ENCODE data around the gene STPG4. TPM values are rescaled to one million over a fixed set of nuclear protein-coding genes. Genes with fewer than 3 reads are reported as not detected.

Gene STPG4
- total RNA-seq, 1 experiment from 2014 or later: 0.13 TPM

DNA sequence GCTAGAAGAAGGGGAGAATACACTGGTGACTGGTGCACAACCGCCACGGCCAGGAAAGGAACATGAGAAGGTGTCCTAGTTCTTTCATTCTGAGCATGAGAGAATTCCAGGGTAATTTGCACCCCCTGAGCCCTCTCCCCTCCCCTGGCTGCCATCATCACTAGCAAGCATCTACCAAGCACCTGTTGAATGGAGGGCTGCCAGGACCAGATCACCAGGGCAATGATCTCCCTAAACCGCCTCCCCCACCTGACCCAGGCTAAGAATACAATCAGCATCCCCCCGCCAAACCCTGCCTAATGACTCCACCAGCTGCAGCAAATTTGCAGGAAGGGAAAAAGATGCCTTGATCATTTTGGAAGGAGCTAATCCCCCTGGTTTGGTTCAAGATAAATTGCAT lies 100.2 kb downstream of the STPG4 start:
- no CpG with 5 or more reads among the region's 4 CpGs for WGBS (ENCODE audit: extremely low coverage, insufficient read length, low lambda C conversion rate)
- no peaks in the 10 kb centered on the region for H3K79me2 ChIP-seq (ENCODE audit: insufficient read depth, low read length)
- no peak overlapping the region for H2BK120ac ChIP-seq (ENCODE audit: low read depth, low read length, poor library complexity, severe bottlenecking)
- H3K56ac ChIP-seq (ENCODE audit: insufficient read length, low read depth, low read length): no peak overlapping the region
- Mint-ChIP-seq H3K4me3 (no peak overlapping the region), H3K9me3 (no peaks in the 10 kb centered on the region), H3K4me1 (peaks cover 26 to 30% of the 10 kb centered on the region in 2 experiments), H3K27me3 (ENCODE audit: low read depth) (no peaks in the 10 kb centered on the region), H3K27ac (peak overlapping the region in 1 of 3 experiments; percentile 59; a peak in 1 of 7 replicates), H3K36me3 (ENCODE audit: insufficient read depth in 1 of 3, low read depth in 3 of 3) (peaks cover 0 to 10% (median 0%) of the 10 kb centered on the region in 3 experiments; a peak in 2 of 7 replicates)
- no peak overlapping the region for H2BK20ac ChIP-seq (ENCODE audit: low read depth, low read length, poor library complexity, severe bottlenecking)
- no peak overlapping the region for H2AK5ac ChIP-seq (ENCODE audit: insufficient read length, low read length)
- no peak overlapping the region for H2BK12ac ChIP-seq (ENCODE audit: insufficient read length, low read depth, low read length)
- H4K5ac ChIP-seq (ENCODE audit: insufficient read length, low read depth, low read length): no peak overlapping the region
- TF ChIP-seq, protein P1, sequence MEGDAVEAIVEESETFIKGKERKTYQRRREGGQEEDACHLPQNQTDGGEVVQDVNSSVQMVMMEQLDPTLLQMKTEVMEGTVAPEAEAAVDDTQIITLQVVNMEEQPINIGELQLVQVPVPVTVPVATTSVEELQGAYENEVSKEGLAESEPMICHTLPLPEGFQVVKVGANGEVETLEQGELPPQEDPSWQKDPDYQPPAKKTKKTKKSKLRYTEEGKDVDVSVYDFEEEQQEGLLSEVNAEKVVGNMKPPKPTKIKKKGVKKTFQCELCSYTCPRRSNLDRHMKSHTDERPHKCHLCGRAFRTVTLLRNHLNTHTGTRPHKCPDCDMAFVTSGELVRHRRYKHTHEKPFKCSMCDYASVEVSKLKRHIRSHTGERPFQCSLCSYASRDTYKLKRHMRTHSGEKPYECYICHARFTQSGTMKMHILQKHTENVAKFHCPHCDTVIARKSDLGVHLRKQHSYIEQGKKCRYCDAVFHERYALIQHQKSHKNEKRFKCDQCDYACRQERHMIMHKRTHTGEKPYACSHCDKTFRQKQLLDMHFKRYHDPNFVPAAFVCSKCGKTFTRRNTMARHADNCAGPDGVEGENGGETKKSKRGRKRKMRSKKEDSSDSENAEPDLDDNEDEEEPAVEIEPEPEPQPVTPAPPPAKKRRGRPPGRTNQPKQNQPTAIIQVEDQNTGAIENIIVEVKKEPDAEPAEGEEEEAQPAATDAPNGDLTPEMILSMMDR (conservative IDR thresholded peaks at IDR 0.05): no peak
- H3K4ac ChIP-seq (ENCODE audit: low read depth, low read length): no peak overlapping the region
- no peaks in the 10 kb centered on the region for H4K20me1 ChIP-seq (ENCODE audit: control insufficient read depth, insufficient read depth, insufficient read length)
- no peak overlapping the region for H3K23ac ChIP-seq (ENCODE audit: insufficient read length, low read depth, low read length)
- no peak overlapping the region for H3K14ac ChIP-seq (ENCODE audit: insufficient read depth, low read length)
- H3K27ac ChIP-seq (ENCODE audit: insufficient read length, low read depth, low read length): no peak overlapping the region
- no peak overlapping the region for H3K4me2 ChIP-seq (ENCODE audit: insufficient read depth, insufficient read length, low read length)
- H2BK5ac ChIP-seq (ENCODE audit: insufficient read length, low read length): no peak overlapping the region
- no peaks in the 10 kb centered on the region for H3K23me2 ChIP-seq (ENCODE audit: insufficient read length, low read depth, low read length, poor library complexity, severe bottlenecking)
- H3K9me3 ChIP-seq (ENCODE audit: control insufficient read depth, low read depth, low read length): no peaks in the 10 kb centered on the region
- no peak overlapping the region for H3K9ac ChIP-seq (ENCODE audit: extremely low read depth, insufficient read length, low read length)
- H2AFZ ChIP-seq (ENCODE audit: low read length): no peak overlapping the region
- no peak overlapping the region for H4K8ac ChIP-seq (replicated peaks; ENCODE audit: insufficient read length, low read depth, low read length)
- no peak for DNase-seq
- no peak overlapping the region for H2BK15ac ChIP-seq (ENCODE audit: low read depth, low read length)
- H3K79me1 ChIP-seq (ENCODE audit: insufficient read depth, low read depth, low read length, poor library complexity, severe bottlenecking): no peaks in the 10 kb centered on the region
- no peak overlapping the region for H3T11ph ChIP-seq (ENCODE audit: low read length)
- no peak overlapping the region for H4K91ac ChIP-seq (ENCODE audit: insufficient read length, low read depth, low read length)
- H3K4me1 ChIP-seq (ENCODE audit: insufficient read depth, low read length): peaks cover 13% of the 10 kb centered on the region; the same call in 1 of the 2 replicates
- no peak overlapping the region for H3K18ac ChIP-seq (ENCODE audit: insufficient read length, low read depth, low read length)
- no peaks in the 10 kb centered on the region for H3K27me3 ChIP-seq (ENCODE audit: insufficient read depth, low read length)
